HL-60 (cell line): ENCODE results near the gene BTLA.

Source experiments
- POLR2AphosphoS5 ChIP-seq: IDR thresholded peaks from 2 replicates; pipeline ENCODE4 v1.6.1; 2012; ENCODE audit warnings: low read depth
- TF ChIP-seq, protein P1 (sequence below): IDR thresholded peaks from one replicate; pipeline ENCODE4 v1.5.1; 2011; ENCODE audit warnings: low read length, control low read depth, inconsistent platforms; ENCODE audit not compliant: insufficient read depth

DNA sequence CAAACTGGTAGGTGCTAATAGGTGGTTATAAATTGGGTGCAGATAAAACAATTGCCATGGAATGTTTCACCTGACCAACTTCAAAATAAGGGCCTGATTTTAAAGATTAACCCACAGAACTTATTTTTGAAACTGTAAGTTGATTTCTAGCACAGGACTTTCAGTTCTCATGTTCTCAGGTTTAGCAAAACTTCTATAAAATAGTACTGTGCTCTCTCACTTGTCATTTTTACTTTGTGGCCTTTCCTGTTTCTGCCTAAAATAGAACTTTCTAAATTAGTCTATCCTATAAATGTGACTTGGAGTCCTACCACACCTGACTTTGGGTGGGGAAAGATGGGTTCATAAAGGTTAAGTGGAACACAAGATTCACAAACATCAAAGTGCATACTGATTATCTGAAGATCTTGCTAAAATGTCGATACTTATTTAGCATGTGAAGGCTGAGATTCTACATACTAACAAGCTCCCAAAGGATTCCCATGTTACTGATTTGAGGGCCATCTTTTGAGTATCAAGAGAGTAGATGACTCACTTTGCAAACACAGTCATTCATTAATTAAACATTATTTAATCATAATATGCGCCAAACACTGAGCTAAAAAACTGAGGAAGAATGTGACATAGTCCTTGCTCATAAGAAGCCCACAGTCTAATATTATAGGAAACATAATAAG is 38.6 kb downstream of the BTLA start:
- TF ChIP-seq, protein P1, sequence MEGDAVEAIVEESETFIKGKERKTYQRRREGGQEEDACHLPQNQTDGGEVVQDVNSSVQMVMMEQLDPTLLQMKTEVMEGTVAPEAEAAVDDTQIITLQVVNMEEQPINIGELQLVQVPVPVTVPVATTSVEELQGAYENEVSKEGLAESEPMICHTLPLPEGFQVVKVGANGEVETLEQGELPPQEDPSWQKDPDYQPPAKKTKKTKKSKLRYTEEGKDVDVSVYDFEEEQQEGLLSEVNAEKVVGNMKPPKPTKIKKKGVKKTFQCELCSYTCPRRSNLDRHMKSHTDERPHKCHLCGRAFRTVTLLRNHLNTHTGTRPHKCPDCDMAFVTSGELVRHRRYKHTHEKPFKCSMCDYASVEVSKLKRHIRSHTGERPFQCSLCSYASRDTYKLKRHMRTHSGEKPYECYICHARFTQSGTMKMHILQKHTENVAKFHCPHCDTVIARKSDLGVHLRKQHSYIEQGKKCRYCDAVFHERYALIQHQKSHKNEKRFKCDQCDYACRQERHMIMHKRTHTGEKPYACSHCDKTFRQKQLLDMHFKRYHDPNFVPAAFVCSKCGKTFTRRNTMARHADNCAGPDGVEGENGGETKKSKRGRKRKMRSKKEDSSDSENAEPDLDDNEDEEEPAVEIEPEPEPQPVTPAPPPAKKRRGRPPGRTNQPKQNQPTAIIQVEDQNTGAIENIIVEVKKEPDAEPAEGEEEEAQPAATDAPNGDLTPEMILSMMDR = no peak
- no peak for TF ChIP-seq POLR2AphosphoS5
